Activated CD4-positive, alpha-beta T cell treated with anti-CD3 and anti-CD28 coated beads, Interleukin-2, amount 50 U/mL, for 1 hour (primary cell): ENCODE measurements around the gene SYNPO.

Experiments used
- DNase-seq: peaks from one replicate; pipeline ENCODE4 v3.0.0-alpha.2; 2020

The SYNPO gene

DNA sequence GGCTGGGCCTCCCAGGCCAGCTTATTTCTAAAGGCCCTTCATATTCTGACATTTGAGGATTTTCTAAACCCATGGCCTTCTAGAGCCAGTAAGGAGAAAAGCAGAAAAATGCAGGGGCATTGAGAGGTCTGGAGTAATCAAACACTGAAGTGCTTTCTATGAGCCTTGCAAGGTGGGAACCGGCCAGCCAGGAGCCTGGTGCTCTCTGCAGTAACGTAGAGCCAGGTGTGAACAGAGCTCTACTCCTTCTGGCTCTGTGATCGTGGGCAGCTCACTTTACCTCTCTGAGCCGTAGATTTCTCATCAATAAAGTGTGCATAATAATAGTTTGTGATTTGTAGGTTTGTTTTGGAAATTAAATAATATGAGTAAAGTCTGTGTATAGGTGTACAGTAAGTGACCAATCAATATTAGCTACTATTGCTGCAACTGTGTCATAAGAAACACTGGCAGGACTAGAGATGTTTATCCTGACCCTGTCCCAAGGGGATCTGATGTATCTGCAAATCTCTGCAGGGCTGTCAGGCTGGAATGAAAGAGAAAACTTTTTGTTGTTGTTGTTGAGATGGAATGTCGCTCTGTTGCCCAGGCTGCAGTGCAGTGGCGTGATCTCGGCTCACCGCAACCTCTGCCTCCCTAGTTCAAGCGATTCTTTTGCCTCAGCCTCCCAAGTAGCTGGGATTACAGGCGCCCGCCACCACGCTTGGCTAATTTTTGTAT lies 2.7 kb downstream of the SYNPO start:
- DNase-seq = no peak

DNA sequence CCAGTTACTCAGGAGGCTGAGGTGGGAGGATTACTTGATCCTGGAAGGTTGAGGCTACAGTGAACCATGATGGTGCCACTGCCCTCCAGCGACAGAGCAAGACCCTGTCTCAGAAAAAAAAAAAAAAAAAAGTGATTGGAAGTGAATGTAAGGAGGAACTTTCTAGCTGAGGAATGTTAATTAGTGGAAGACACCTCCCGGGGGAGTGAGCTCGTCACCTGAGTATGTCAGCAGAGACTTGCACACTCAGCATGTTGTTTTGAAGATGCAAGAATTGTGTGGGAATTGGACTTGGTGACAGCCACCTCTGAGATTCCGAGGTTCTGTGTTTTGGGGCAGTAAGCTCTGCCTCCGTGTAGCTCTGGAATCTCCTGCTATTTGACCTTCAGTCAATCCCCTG lies 3.6 kb downstream of the SYNPO start:
- no peak for DNase-seq

DNA sequence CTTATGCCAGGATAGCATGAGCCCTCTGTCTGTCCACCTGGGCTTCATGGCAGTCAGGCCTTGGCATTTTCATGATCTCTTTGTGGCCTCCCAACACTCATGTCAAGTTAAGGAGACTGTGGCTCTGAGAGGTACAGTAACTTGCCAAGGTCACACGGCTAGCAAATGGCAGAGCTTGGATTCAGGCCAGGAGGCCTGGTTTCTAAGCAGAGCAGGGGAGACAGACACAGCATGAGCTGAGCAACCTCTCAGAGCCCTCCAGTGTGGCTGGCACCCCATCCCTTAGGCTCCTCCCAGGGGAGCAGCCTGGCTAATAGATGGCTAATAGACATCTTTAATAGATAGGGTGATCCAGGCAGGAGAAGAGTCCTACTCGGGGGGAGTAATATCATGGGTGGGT lies 4.1 kb downstream of the SYNPO start:
- no peak for DNase-seq

DNA sequence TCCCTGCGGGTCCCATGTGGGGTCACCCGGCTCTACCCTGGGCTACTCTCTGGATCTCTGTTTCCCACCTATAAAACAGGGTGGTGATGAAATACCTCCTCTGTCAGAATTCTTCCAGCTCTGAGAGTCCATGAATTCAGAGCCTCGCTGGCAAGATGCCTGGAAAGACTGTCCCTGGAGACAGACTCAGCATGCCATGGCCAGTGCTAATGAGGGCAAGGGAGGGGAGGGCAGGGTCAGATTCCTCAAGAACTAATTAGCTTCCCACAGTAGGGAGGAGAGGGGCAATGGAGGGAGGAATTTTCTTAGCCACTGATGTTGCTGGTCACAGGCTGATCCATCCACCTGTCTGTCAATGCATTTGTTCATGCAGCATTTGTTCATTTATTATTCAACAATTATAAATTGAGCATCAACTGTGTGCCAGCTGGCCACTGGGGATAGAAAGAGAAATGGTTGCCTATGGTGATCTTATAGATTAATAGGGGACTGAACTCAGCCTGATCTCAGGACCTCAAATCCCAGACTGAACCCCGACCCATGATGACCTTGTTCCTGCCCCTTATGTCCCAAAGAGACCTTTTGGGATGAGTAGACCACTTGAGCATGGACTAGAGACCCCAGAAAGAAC lies 4.7 kb downstream of the SYNPO start:
- no peak for DNase-seq

DNA sequence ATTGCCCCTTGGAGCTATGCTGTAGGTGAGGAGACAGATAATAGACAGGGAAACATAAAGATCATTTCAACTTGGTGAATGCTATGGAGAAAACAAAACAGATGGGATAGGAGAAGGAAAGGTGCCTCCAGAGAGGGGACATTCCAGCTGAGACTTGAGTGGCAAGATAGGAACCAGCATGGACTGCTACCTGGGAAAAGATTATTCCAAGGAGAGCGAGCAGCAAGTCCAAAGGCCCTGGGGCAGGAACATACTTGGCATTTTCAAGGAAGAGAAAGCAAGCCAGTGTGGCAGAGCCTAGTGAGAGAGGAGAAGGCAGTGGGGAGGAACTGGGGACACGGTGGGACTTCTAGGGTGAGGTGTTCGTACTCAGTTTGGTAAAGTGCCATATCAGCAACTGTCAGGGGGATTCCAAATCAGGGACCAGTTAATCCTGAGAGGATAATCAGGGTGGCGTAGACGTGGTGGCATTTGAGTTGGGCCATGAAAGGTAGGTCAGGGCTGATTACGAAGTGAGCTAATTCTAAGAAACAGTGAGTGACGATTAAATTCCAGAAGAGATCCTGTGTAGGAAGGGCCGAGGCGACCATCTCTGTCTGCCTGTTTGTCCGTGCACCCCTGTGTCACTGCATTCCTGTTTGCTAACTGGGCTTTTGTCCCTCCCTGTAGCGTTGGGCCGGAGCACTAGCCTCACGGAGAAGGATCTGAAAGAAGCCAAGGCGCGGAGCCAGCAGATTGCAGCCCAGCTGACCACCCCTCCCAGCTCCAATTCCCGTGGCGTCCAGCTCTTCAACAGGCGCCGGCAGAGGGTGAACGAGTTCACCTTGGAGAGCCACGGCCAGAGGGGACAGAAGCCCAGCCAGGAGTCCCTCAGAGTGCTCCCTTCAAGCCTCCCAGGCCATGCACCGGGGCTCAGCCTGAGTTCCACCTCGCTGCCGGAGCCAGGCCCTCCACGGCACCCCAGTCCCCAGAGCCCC lies 7.1 kb downstream of the SYNPO start:
- no peak for DNase-seq

DNA sequence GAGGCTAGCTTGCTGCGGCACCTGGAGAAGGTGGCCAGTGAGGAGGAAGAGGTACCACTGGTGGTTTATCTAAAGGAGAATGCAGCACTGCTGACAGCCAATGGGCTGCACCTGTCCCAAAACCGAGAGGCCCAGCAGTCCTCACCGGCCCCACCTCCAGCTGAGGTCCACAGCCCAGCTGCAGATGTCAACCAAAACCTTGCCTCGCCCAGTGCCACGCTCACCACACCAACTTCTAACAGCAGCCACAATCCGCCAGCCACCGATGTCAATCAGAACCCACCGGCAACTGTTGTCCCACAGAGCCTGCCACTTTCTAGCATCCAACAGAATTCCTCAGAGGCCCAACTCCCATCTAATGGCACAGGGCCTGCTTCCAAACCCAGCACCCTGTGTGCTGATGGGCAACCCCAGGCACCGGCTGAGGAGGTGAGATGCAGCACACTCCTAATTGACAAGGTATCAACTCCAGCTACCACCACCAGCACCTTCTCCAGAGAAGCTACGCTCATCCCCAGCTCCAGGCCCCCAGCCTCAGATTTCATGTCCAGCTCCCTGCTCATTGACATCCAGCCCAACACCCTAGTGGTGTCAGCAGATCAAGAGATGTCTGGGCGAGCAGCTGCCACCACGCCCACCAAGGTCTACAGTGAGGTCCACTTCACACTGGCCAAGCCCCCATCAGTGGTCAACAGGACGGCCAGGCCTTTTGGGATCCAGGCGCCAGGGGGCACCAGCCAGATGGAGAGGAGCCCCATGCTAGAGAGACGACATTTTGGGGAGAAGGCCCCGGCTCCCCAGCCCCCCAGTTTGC lies 8.0 kb downstream of the SYNPO start:
- DNase-seq = no peak

DNA sequence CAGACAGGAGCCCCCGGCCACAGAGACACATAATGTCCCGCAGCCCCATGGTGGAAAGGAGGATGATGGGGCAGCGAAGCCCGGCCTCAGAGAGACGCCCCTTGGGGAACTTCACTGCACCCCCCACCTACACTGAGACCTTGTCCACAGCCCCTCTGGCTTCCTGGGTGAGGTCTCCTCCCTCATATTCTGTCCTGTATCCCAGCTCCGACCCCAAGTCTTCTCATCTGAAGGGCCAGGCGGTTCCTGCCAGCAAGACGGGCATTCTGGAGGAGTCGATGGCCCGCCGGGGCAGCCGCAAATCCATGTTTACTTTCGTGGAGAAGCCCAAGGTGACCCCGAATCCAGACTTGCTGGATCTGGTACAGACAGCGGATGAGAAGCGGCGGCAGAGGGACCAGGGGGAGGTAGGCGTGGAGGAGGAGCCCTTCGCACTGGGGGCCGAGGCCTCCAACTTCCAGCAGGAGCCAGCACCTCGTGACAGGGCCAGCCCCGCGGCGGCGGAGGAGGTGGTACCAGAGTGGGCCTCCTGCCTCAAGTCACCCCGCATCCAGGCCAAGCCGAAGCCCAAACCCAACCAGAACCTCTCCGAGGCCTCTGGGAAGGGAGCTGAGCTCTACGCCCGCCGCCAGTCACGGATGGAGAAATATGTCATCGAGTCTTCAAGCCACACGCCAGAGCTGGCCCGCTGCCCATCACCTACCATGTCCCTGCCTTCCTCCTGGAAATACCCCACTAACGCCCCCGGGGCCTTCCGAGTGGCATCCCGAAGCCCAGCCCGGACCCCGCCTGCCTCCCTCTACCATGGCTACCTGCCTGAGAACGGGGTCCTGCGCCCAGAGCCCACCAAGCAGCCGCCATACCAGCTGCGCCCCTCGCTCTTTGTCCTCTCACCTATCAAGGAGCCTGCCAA lies 8.9 kb downstream of the SYNPO start:
- DNase-seq = no peak

DNA sequence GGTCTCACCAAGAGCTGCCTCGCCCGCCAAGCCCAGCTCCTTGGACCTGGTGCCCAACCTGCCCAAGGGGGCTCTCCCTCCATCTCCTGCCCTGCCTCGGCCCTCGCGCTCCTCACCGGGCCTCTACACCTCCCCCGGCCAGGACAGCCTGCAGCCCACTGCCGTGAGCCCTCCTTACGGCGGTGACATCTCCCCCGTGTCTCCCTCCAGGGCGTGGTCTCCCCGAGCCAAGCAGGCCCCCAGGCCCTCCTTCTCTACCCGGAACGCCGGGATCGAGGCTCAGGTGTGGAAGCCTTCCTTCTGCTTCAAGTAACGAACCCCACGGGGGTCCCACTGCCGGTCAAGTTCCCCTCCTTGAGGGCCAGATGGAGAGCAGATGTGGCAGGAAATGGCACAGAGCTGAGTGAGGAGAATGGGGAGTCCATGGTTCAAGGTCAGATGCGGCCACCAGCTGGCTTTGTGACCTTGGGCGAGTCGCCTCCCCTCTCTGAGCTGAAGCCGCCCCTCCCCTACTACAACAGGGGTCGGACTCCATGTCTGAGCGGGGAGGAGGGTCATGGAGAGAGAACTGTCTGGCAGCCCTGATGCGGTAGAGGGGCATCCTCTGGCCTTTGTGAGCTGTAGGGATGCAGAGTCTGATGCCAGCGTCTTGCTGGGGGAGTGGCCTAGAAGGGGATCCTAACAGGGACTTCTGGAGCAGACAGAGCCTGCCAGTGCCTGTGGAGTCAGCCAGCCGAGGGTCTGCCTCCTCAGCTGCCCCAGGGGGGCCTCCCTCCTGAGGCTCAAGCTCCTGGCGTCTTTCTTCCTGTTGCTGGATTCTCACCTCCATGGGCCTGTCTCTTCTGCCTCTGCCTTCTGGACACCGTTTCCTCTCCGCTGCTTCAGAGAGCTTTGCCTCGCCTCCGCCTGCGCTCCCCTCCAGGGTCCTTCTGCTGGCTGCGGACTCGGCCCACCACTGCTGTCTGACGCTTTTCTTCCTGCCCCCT lies 9.9 kb downstream of the SYNPO start:
- DNase-seq = no peak

DNA sequence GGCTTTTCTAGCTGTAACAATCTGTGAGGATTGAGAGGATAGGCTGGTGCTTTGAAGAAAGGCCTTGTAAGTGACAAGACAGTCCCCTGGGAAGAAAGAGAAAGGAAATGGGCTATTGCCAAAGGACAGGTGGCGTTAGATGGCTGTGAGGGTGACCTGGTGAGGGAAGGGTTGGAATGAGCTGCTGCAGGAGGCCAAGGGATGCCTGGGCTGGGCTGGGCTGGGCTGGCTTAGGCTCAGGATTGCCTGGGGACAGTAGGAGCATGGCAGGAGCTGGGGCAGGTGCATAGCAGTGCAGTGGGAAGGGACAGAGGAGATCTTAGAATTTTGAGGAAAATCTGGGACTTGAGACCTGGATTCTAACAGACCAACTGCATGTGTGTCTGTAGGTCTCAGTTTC lies 10.9 kb downstream of the SYNPO start:
- no peak for DNase-seq

DNA sequence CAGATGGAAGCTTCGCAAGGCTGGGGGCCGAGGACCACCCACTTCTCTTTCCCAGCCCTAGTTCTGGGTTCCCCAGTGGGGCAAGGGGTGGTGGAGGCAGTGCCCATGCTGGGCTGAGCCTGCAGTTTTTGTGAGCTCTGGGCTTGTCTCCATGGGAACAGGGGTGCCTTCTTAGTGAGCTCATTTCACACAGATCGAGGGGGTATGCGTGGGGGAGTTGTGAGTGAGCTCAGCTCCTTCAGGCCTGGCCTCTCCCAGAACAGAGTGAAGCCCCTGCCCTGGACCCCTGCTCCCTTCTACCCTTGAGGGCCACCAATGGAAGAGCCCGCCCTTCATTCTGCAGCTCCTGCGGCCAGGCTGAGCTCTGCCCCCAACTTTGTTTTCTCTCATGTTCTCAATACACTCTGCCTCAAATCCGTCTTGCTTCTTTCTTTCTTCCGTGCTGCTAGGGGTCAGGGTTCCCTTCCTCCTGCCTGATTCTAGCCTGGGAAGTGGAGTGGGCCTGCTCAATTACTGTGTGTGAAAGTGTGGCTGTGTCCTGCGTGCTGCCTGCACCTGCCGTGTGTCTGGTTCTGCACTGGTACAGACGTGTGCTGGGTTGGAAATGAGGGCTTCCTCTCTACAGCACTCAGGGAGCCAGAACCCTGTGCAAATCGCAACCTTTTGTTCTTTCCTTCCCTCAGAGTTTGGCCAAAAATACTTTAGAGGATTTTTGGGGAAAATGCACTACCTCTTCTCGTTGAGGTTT lies 11.6 kb downstream of the SYNPO start:
- DNase-seq = no peak

DNA sequence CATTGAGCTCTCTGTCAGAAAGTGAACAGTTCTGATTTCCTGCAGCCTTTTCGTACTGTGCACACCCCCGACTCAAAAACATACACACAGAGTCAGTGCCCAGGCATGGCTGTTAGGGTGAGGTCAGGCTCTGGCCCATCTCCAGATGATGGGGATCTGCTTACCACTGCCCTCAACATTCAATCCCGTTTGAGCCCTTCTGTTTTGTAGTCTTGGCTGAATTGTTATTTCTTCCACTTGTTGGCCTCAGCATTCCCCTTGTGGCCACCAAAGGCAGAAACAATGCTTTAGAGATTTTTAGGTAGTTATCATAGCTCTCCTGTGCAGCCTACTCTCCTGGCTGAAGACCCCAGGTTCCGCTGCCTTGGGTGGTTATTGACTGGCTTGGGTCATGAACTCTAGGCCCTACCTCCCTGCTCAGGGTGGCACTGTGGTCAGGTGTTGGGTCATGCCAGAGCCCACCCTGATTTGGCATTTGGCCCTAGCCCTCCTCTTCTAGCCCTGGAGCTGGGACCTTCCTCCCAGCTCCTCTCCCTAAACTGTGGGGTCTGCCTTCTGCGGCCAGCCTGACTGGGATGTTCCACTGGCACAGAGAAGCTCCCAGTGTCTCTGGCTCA lies 12.8 kb downstream of the SYNPO start:
- no peak for DNase-seq

DNA sequence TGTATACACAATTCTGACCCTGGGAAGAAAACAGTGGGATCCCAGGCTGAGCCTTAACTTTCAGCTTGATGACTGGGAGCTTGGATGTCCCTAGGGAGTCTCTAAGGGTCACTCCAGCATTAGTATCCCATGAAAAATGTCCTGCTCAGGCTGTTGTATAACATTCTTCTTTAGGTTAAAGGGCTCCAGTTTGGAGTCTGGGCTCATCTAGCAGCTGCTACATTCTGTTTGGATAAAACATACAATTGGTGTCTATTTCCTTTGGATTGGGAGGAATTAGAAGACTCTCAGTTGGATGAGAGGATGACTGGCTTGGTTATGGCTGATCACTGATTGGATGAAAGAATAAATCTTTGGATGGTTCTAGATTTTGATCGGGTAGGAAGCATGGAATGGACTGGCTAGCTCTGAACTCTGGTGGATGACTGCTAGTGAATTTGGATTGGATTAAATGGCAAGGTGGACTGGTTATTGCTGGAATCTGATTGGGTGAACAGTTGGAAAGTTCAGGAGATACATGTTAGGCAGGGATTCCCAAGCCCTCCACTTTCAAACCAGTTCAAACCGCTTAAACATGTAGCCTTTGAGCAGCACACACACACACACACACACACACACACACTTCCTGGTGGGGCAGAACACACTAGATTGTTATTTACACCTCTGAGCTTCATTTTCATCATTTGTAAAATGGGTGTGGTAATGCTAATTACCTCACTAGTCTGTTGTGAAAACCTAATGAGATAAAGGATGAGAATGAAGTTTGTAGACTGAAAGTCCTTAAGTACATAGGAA lies 13.5 kb downstream of the SYNPO start:
- DNase-seq = no peak

DNA sequence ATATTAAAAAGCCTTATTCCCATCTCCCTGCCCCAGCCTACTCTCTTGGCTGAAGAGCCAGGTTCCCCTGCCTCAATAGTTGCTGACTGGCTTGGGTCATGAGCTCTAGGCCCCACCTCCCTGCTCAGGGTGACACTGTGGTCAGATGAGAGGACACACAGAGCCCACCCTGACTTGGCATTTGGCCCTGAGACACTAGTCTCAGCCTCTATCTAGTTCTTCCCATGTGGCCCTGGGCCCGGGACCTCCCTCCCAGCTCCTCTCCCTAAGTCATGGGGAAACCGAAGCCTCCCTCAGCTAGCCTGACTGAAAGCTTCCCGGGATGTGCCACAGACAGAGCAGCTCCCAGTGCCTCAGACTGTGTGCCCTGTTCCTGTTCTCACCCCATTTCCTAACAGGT lies 14.8 kb downstream of the SYNPO start:
- DNase-seq = no peak

DNA sequence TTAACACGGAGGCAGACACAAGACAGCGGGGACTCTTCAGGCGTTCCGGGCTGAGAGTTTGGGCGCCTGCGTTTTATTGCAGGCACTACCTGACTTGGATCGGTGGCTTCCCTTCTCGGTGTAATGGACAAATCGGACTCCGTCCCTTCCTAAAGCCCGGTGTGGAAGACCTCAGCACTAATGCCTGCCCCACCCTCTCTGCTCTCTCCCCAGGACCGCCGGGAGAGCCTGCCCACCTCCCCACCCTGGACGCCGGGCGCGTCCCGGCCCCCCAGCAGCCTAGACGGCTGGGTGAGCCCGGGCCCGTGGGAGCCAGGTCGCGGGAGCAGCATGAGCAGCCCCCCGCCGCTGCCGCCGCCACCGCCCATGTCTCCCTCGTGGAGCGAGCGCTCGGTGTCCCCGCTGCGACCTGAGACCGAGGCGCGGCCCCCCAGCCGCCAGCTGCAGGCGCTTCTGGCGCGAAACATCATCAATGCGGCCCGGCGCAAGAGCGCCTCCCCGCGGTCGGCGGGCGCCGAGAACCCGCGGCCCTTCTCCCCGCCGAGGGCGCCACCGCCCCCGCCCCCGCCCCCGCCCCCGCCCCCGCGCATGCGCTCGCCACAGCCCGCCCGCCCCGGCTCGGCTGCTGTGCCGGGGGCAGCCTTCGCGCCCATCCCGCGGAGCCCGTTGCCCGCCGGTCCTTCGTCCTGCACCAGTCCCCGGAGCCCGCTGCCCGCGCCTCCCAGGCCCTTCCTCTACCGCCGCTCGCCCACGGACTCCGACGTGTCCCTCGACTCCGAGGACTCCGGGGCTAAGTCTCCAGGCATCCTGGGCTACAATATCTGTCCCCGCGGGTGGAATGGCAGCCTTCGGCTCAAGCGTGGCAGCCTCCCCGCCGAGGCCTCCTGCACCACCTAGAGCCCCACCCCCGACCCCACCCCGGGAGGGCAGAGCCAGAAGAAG lies 16.0 kb downstream of the SYNPO start:
- DNase-seq = peak; percentile 80

DNA sequence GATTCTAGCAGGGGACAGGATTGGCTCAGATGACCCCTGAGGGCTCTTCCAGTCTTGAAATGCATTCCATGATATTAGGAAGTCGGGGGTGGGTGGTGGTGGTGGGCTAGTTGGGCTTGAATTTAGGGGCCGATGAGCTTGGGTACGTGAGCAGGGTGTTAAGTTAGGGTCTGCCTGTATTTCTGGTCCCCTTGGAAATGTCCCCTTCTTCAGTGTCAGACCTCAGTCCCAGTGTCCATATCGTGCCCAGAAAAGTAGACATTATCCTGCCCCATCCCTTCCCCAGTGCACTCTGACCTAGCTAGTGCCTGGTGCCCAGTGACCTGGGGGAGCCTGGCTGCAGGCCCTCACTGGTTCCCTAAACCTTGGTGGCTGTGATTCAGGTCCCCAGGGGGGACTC lies 17.7 kb downstream of the SYNPO start:
- DNase-seq = no peak

DNA sequence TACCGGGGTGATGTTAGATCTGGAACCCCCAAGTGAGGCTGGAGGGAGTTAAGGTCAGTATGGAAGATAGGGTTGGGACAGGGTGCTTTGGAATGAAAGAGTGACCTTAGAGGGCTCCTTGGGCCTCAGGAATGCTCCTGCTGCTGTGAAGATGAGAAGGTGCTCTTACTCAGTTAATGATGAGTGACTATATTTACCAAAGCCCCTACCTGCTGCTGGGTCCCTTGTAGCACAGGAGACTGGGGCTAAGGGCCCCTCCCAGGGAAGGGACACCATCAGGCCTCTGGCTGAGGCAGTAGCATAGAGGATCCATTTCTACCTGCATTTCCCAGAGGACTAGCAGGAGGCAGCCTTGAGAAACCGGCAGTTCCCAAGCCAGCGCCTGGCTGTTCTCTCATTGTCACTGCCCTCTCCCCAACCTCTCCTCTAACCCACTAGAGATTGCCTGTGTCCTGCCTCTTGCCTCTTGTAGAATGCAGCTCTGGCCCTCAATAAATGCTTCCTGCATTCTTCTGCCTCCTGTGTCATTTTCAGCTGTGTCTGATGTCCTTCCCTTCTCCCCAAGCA lies 18.3 kb downstream of the SYNPO start:
- no peak for DNase-seq
